ENCODE results near the gene TMEM271.

DNA sequence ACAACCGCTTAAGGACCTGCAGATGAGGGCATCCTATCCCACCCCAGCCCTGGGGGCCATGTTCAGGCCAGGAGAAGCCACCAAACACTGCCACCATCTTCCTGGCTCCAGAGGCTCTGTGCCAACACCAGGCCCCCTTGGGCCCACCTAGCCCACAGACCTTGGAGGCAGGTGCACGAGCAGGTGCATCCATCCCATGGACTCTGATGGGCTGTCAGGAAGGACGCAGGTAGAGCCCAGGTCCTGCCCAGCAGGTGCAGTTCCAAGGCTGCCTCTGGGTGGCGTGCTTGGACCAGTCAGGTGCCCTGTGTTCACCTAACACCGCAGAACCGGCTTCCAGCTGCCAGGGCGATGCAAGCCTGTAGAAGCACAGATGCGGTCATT, 26.5 kb upstream of the TMEM271 start:
- TF ChIP-seq ZC3H10 (CRISPR knock-in tag; IDR thresholded peaks at IDR 0.05): no peak
- TF ChIP-seq, protein P1, sequence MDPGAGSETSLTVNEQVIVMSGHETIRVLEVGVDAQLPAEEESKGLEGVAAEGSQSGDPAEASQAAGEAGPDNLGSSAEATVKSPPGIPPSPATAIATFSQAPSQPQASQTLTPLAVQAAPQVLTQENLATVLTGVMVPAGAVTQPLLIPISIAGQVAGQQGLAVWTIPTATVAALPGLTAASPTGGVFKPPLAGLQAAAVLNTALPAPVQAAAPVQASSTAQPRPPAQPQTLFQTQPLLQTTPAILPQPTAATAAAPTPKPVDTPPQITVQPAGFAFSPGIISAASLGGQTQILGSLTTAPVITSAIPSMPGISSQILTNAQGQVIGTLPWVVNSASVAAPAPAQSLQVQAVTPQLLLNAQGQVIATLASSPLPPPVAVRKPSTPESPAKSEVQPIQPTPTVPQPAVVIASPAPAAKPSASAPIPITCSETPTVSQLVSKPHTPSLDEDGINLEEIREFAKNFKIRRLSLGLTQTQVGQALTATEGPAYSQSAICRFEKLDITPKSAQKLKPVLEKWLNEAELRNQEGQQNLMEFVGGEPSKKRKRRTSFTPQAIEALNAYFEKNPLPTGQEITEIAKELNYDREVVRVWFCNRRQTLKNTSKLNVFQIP (CRISPR knock-in tag; IDR thresholded peaks at IDR 0.05; ENCODE audit: borderline replicate concordance, low read depth): no peak

Measured in SK-N-SH treated with all-trans-retinoic acid at 6 μM for 48 hours (cell line).